ENCODE results near the gene CABLES2. TPM values are rescaled to one million over a fixed set of nuclear protein-coding genes. Genes with fewer than 3 reads are reported as not detected.

The CABLES2 gene
- total RNA-seq, 4 donors from 2014 or later: 2.8 to 5.3 (median 3.7) TPM

DNA sequence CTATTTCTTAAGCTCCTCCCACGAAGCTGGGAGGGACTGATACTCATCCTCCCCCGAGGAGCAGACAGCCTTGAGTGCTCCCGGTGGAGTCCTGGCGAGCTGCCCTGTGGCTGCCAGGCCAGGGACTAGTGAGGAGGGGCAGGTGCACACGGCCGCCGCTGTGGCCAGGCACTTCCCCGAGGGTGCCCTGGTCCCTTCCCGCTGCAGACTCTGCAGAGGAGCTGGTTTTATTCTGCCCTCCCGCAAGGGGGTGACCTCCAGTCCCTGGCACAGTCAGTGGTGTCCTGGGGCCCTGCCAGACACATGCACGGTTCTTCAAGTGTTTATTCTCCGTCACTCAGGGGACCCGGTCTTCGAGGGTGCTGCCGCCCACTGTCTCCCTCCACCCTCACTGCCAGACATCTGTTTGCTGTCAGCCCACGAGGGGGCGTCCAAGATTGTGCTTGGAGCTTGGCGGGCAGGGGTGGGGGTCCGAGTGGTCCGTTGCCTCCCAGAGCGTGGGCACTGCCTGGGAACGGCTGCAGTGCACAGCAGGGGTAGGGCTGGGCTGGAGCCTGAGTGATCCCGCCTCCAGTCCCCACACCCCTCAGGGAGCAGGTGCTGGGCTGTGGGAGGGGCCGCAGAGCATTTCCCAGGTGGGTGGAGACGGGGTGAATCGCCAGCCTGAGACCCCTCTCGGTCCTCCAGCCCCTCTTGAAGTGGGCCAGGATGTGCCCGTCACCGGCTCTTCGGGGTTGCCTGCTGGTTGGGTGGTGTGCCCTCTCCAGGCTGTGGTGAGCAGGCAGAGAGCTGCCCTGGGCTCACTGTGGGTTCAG lies 3.1 kb upstream of the CABLES2 start:
- H3K4me3 ChIP-seq (ENCODE audit: low read depth, poor library complexity, severe bottlenecking): no peak overlapping the region
- intact Hi-C loops (cut with DNase I; ENCODE audit: low total_unique reads): loop anchor here (10.0 kb wide), 1 partner anchor 395 kb away; the partner anchor contains the start of gene OGFR
- no peak for DNase-seq (ENCODE audit: low spot score in 2 of 2)
- TF ChIP-seq POLR2A (IDR thresholded peaks at IDR 0.05): no peak
- TF ChIP-seq, protein P1, sequence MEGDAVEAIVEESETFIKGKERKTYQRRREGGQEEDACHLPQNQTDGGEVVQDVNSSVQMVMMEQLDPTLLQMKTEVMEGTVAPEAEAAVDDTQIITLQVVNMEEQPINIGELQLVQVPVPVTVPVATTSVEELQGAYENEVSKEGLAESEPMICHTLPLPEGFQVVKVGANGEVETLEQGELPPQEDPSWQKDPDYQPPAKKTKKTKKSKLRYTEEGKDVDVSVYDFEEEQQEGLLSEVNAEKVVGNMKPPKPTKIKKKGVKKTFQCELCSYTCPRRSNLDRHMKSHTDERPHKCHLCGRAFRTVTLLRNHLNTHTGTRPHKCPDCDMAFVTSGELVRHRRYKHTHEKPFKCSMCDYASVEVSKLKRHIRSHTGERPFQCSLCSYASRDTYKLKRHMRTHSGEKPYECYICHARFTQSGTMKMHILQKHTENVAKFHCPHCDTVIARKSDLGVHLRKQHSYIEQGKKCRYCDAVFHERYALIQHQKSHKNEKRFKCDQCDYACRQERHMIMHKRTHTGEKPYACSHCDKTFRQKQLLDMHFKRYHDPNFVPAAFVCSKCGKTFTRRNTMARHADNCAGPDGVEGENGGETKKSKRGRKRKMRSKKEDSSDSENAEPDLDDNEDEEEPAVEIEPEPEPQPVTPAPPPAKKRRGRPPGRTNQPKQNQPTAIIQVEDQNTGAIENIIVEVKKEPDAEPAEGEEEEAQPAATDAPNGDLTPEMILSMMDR (IDR thresholded peaks at IDR 0.05): no peak
- WGBS, 2 donors: 4 to 11% methylated on average over 21 to 24 of the region's 30 CpGs

DNA sequence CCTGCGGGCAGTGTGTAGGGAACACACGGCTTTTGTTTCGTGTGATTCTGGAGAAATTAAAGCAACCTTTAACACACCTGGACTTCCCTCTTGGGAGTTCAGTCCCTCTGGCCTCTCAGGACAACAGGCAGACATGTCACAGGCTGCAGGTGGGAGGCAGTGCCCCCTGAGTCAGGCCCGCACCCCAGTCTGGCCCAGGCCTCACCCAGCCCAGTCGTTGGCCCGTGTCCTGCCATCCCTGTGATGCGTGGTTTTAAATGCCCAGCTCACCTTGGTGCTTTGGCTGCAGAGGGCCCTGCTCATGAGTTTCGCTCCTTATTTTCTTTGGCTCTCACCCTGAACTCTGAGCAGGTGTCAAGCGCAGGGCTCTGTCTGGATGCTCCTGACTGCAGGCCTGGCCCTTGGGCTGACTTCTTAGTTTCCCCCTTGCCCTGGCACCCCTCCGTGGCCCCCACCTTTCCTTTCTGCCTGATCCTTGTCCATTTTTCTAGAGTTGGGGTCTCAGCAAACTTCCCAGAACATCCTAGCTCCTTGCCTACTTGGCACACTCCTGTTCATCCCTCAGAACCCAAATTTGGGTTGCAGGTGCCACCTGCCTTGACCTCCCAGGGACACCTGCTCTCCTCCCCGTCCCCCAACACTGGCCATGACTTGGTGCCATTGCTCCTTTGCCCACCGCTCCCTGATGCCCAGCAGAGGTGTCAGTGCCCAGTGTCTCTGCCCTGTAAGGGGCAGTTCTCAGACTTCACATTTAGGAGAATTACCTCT lies 2.2 kb upstream of the CABLES2 start:
- no peak for DNase-seq (ENCODE audit: low spot score in 2 of 2)
- WGBS, 2 donors: 76 to 85% methylated on average over 12 of the region's 12 CpGs
- no peak overlapping the region for H3K4me3 ChIP-seq (ENCODE audit: low read depth, poor library complexity, severe bottlenecking)
- no peak for TF ChIP-seq POLR2A (IDR thresholded peaks at IDR 0.05)
- TF ChIP-seq, protein P1 (IDR thresholded peaks at IDR 0.05): no peak
- intact Hi-C loops (cut with DNase I; ENCODE audit: low total_unique reads): loop anchor here (10.0 kb wide), 1 partner anchor 396 kb away; the partner anchor contains the start of gene OGFR

- DNase-seq (ENCODE audit: low spot score in 2 of 2): no peak
- H3K4me3 ChIP-seq (ENCODE audit: low read depth, poor library complexity, severe bottlenecking): no peak overlapping the region
These were observed 1.6 kb upstream of the CABLES2 start for GRCh38 chr20:62408640-62409039.

DNA sequence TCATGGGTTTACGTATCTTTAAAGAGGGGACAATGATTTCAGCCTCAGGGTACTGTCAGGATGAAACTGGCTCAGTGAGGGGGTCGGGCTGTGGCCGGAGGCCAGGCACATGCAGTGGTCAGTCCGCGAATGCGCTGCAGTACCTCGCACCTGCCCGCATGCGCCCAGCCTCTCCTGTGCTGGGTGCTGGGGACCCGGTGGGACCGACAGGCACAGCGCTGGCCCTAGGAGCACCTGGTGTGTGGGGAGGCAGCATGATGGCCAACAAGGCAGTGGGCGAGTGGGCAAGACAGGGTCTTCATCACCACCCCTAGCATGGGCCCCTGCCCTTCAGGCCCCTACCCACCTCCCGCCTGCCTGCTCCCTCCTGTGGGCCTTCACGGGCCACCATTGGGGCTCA lies 970 bp upstream of the CABLES2 start:
- TF ChIP-seq, protein P1 (IDR thresholded peaks at IDR 0.05): no peak
- no peak for TF ChIP-seq POLR2A (IDR thresholded peaks at IDR 0.05)
- H3K4me3 ChIP-seq (ENCODE audit: low read depth, poor library complexity, severe bottlenecking): no peak overlapping the region
- DNase-seq (ENCODE audit: low spot score in 2 of 2): no peak
- intact Hi-C loops (cut with DNase I; ENCODE audit: low total_unique reads): loop anchor here (10.0 kb wide), 1 partner anchor 397 kb away; the partner anchor contains the start of gene OGFR
- 92% methylated on average over 14 to 15 of the region's 15 CpGs for WGBS, 2 donors

More at GRCh38 chr20:62408640-62409039, 1.6 kb upstream of the CABLES2 start:
- TF ChIP-seq POLR2A (IDR thresholded peaks at IDR 0.05): no peak
- TF ChIP-seq, protein P1 (IDR thresholded peaks at IDR 0.05): no peak
- 84 to 85% methylated on average over 12 of the region's 12 CpGs for WGBS, 2 donors
- intact Hi-C loops (cut with DNase I; ENCODE audit: low total_unique reads): loop anchor here (10.0 kb wide), 1 partner anchor 396 kb away; the partner anchor contains the start of gene OGFR

DNA sequence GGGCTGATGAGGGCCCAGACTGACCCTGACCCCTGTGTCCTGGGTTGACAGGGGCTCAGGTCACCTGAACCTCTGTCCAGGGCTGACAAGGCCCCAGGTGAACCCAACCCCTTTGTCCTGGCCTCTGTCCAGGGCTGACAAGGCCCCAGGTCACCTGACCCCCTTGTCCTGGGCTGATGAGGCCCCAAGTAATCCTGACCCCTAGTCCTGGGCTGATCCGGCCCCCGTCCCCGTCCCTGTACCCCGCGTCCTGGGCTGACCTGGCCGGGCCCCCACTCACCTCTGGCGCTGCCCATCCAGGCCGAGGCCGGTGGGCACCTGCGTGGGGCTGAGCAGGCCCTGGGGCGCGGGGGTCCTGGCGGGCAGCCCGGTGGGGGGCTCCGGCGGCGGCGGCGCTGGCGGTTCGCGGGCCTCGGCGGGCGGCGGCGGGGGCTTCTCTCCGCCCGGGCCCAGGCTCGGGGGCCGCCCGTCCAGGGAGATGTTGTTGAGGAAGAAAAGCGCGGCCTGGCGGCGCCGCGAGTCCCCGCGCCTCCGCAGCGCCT lies 379 bp downstream of the CABLES2 start:
- intact Hi-C loops (cut with DNase I; ENCODE audit: low total_unique reads): loop anchor here (10.0 kb wide), 1 partner anchor 398 kb away; the partner anchor contains the start of gene OGFR
- H3K4me3 ChIP-seq (ENCODE audit: low read depth, poor library complexity, severe bottlenecking): peak overlapping the region; percentile 50
- DNase-seq (ENCODE audit: low spot score in 2 of 2): no peak
- TF ChIP-seq, protein P1 (IDR thresholded peaks at IDR 0.05): no peak
- no peak for TF ChIP-seq POLR2A (IDR thresholded peaks at IDR 0.05)
- 0% methylated on average over 23 of the region's 42 CpGs; no CpG with 5 or more reads in 1 of the 2 donors for WGBS, 2 donors
